DMS79 treated with DMSO at 0.1 percent for 48 hours (cell line): Measurements from ENCODE around the gene FIZ1.

Source experiments
- DNase-seq: peaks from one replicate; lab custom pipeline; 2025; lab: John Stamatoyannopoulos, UW

FIZ1 gene

DNA sequence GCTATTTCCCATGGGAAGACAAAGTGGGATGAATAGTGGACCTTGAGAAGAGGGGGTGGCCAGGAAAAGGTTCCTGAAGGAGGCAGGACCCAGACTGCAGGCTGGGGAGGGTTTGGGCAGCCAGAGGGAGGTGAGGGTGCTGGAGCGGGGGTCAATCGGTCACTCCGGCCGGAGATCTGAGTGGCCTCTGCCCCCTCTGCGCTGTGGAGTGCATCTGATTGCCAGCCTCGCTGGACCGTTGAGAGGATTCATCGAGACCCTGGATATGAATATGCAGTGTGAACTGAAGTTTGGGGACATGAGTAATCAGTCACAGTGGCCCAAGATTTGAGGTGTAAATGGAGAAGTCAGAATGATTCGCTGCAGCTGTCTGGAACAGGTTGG is 36.0 kb upstream of the FIZ1 start:
- DNase-seq: no peak

- DNase-seq: no peak
Measured at GRCh38 chr19:55633861-55634260, 34.5 kb upstream of the FIZ1 start.

GRCh38 chr19:55632463-55632834 is 33.1 kb upstream of the FIZ1 start:
- peak; percentile 81 for DNase-seq

- no peak for DNase-seq
Measured at GRCh38 chr19:55626350-55626749, 27.0 kb upstream of the FIZ1 start.

- no peak for DNase-seq
Measured at GRCh38 chr19:55625004-55625326, 25.6 kb upstream of the FIZ1 start.

GRCh38 chr19:55624109-55625003 is 25.0 kb upstream of the FIZ1 start, which contains the start of gene ZNF784:
ZNF784 (minus strand) TSS chr19:55624566; CDS start chr19:55624561, 5 bp downstream.
- DNase-seq: peak; percentile 85

GRCh38 chr19:55623561-55623960 is 24.2 kb upstream of the FIZ1 start:
- DNase-seq: no peak

DNA sequence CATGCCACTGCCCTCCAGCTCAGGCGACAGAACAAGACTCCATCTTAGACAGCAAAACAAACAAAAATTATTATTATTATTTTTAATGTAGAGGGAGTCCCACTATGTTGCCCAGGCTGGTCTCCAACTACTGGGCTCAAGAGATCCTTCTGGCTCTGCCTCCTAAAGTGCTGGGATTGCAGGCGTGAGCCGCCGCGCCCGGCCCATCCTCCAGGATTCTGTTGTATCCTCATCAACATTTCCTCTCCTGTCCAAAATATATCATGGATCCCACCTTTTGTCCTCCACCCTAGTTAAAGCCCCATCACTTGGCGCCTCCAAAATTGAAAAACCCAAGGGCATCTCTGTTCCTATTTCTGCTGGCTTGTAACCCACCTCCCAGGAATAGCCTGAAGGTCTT is 23.8 kb upstream of the FIZ1 start:
- DNase-seq: no peak

DNA sequence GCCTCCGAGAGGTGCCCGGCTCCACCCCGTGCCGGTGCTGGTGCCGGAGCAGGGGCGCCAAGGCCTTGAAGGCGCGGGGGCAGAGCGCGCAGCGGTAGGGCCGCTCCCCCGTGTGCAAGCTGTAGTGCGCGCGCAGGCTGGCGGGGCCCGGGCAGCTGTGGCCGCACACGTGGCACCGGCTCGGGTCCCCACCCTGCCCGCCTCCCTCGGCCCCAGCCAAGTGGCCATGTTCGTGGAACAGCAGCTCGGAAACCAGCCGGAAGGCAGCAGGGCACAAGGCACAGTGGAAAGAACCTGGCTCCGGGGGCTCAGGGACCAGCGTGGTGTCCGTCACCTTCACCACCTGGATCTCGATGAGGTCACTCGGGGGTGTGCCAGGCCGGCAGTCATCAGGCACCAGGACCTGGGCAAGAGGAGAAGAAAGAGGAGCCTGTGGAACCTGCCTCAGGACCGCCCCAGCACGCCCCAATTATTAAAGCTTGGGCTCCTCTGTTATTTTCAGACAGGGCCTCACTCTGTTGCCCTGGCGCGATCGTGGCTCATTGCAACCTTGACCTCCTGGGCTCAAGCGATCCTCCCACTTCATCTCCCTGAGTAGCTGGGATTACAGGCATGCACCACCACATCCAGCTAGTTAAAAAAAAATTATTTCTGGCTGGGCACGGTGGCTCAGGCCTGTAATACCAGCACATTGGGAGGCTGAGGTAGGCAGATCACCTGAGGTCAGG is 23.1 kb upstream of the FIZ1 start:
- DNase-seq: no peak

- DNase-seq: no peak
Measured at GRCh38 chr19:55621673-55622231, 22.4 kb upstream of the FIZ1 start.

- DNase-seq: no peak
Measured at GRCh38 chr19:55621205-55621672, 21.9 kb upstream of the FIZ1 start.

DNA sequence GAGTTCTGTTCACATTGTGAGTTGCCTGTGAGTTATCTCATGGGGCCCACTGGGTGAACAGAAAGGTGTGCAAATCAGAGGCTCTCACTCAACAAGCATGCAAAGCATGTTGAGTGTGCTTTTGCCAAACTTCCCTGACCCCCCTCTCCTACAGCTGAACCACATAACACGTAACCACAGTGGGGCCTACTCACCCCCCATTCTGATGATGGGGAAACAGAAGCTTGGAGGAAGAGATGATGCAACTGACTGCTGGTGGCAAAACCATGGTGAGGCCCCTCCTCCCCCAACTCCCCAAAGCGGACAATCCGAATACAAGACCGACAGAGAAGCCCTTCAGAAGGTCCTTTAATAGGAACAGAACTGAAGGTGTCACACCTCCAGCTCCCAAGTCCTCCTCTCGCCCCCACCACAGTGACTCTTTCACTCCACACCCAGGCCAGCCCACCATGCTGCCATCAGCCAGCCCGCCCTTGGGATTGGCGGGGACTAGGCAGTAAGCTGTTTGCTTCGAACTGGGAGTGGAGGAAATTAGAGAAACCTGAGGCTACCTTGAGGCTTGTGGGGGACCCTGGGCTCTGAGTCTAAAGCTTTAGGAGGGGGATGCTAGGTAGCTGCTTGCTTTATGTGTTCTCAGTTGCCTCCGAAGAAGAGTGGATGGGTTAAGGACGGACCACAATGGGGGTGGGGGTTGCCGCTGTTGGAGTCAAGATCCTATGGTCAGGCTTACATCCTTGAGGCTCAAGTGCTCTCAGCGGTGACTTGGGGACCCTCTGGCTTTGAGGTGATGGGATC is 21.3 kb upstream of the FIZ1 start:
- no peak for DNase-seq

- DNase-seq: no peak
Measured at GRCh38 chr19:55619286-55619685, 20.0 kb upstream of the FIZ1 start.

DNA sequence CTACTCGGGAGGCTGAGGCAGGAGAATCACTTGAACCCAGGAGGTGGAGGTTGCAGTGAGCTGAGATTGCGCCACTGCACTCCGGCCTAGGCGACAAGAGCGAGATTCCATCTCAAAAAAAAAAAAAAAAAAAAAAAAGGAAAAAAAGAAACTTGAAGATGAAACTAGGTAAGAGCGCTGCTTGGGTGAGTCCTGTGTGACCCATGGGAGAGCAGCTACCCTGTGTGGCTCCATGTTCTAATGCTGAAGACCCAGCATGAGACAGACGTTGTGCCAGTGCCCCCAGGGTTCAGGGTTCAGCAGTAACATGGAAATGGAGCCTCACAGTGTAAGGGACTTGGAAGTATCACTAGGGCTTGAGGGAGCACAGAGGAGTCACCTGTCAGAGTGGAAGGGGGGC is 19.1 kb upstream of the FIZ1 start:
- DNase-seq: no peak

DNA sequence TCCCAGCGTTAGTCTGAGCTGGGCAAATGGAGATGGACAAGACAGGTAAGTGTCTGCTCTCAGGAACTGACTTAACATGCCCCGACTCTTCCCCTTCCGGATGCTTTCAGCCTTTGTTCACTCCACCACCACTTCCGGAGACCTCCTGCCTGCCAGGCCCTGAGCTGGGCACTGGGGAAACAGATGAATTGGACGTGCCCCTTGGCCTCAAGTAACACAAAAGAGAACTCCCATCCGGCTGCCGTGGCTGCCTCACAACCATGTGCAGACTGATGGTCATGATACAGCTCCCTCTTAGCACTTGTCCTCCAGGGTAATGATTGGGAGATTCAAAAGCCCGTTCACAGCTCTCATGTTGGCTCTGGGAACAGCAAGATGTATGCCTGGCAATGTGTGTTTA is 18.1 kb upstream of the FIZ1 start:
- DNase-seq: no peak

- DNase-seq: no peak
Measured at GRCh38 chr19:55616395-55616875, 17.1 kb upstream of the FIZ1 start.

GRCh38 chr19:55615543-55616394 is 16.5 kb upstream of the FIZ1 start:
- no peak for DNase-seq

DNA sequence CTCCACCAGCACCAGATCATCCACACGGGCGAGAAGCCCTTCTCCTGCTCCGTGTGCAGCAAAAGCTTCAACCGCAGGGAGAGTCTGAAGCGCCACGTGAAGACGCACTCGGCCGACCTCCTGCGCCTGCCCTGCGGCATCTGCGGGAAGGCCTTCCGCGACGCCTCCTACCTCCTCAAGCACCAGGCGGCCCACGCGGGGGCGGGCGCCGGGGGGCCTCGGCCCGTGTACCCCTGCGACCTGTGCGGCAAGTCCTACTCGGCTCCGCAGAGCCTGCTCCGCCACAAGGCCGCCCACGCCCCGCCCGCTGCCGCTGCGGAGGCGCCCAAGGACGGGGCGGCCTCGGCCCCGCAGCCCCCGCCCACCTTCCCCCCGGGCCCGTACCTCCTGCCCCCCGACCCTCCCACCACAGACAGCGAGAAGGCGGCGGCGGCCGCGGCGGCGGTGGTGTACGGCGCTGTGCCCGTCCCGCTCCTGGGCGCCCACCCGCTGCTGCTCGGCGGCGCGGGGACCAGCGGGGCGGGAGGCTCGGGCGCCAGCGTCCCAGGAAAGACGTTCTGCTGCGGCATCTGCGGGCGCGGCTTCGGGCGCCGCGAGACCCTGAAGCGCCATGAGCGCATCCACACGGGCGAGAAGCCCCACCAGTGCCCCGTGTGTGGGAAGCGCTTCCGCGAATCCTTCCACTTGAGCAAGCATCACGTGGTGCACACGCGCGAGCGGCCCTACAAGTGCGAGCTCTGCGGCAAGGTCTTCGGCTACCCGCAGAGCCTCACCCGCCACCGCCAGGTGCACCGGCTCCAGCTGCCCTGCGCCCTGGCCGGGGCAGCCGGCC is 15.6 kb upstream of the FIZ1 start:
- no peak for DNase-seq

- no peak for DNase-seq
Measured at GRCh38 chr19:55613930-55614710, 14.8 kb upstream of the FIZ1 start.
